ENCODE data around the gene GPC6.

GPC6 gene

GRCh38 chr13:93672996-93673395 is 446.4 kb downstream of the GPC6 start:
- H3K27ac ChIP-seq: no peak overlapping the region
- TF ChIP-seq CTCF (conservative IDR thresholded peaks at IDR 0.05): no peak

GRCh38 chr13:93673885-93674284 is 447.3 kb downstream of the GPC6 start:
- TF ChIP-seq CTCF (conservative IDR thresholded peaks at IDR 0.05): no peak
- no peak overlapping the region for H3K27ac ChIP-seq

- H3K27ac ChIP-seq: no peak overlapping the region
- no peak for TF ChIP-seq CTCF (conservative IDR thresholded peaks at IDR 0.05)
These were observed 447.7 kb downstream of the GPC6 start for GRCh38 chr13:93674337-93674755.

- no peak for TF ChIP-seq CTCF (conservative IDR thresholded peaks at IDR 0.05)
- no peak overlapping the region for H3K27ac ChIP-seq
These were observed 453.7 kb downstream of the GPC6 start for GRCh38 chr13:93680329-93680728.

GRCh38 chr13:93685900-93686299 is 459.3 kb downstream of the GPC6 start:
- TF ChIP-seq CTCF (conservative IDR thresholded peaks at IDR 0.05): no peak
- H3K27ac ChIP-seq: no peak overlapping the region

GRCh38 chr13:93686399-93686798 is 459.8 kb downstream of the GPC6 start:
- TF ChIP-seq CTCF (conservative IDR thresholded peaks at IDR 0.05): no peak
- no peak overlapping the region for H3K27ac ChIP-seq

- no peak for TF ChIP-seq CTCF (conservative IDR thresholded peaks at IDR 0.05)
These were observed 460.7 kb downstream of the GPC6 start for GRCh38 chr13:93687261-93687660.

GRCh38 chr13:93689333-93689732 is 462.7 kb downstream of the GPC6 start:
- no peak for TF ChIP-seq CTCF (conservative IDR thresholded peaks at IDR 0.05)
- H3K27ac ChIP-seq: no peak overlapping the region

More at GRCh38 chr13:93687261-93687660, 460.7 kb downstream of the GPC6 start:
- H3K27ac ChIP-seq: no peak overlapping the region
